HepG2 (cell line): Measurements from ENCODE around the gene SAC3D1. TPM values are rescaled to one million over a fixed set of nuclear protein-coding genes. Genes with fewer than 3 reads are reported as not detected.
A peak's percentile ranks its signal among the peaks of the same experiment; 100 is the strongest.

Experiments
- ATAC-seq: fragments of 200-7000 bp; cut with Tn5 transposase; 3 replicates; pipeline ENCODE4 v1.9.1; 2020; ENCODE audit warnings: mild to moderate bottlenecking, moderate library complexity
- BruUV-seq: library from RNA; stranded (reverse); fragments of 400-500 nt; replicated peaks from 2 replicates; lab custom pipeline; 2021; lab: Mats Ljungman, UMichigan
- CTCF ChIA-PET: fragments of 300-600 bp; formaldehyde crosslinking; extraction: SDS; loops from one replicate; lab custom pipeline; 2021; ENCODE audit warnings: low total read pairs, inconsistent platforms, low intra/inter-chr PET ratio; lab: Yijun Ruan, JAX
- POLR2A ChIA-PET: fragments of 350-600 bp; sonication (Branson Sonifier 250); formaldehyde crosslinking; loops from one replicate; lab custom pipeline; 2020; ENCODE audit warnings: antibody characterized with exemption, inconsistent platforms; lab: Yijun Ruan, JAX
- DNase-seq: peaks from one replicate; pipeline ENCODE4 v3.0.0-alpha.2; 2015; ENCODE audit warnings: low spot score
- FAIRE-seq: peaks from 3 replicates; lab custom pipeline; 2011; peaks lifted over from hg19 to GRCh38; lab: Jason Lieb, UNC
- H2AFZ ChIP-seq: one replicate; pipeline ENCODE4 v1.6.1; 2011; ENCODE audit warnings: low read length, inconsistent platforms
- H3K27ac ChIP-seq: fragments of 300-600 bp; 3 replicates; pipeline ENCODE4 v1.8.0; 2011; ENCODE audit warnings: mixed run types, mild to moderate bottlenecking, mixed read lengths, low read length, inconsistent platforms; ENCODE audit not compliant: insufficient read depth; ENCODE audit errors: extremely low read length
- H3K27me3 ChIP-seq, 2 experiments: fragments of 200-600 bp in 1 of 2; 2 replicates in 1 of 2; 3 replicates in 1 of 2; pipeline versions ENCODE4 v1.6.0 to v1.8.0; 2011; ENCODE audit warnings: low read length in 2 of 2, mild to moderate bottlenecking in 2 of 2, moderate library complexity in 2 of 2, inconsistent platforms in 1 of 2; ENCODE audit not compliant: insufficient read depth in 2 of 2, control insufficient read depth in 1 of 2
- H3K36me3 ChIP-seq, 2 experiments: fragments of 200-600 bp in 1 of 2; replicated peaks in 1 of 2; 2 replicates in 1 of 2; 3 replicates in 1 of 2; pipeline versions ENCODE4 v1.5.1 to v1.8.0; 2011; ENCODE audit warnings: low read length in 2 of 2, inconsistent platforms in 1 of 2; ENCODE audit not compliant: insufficient read depth in 2 of 2, control insufficient read depth in 1 of 2
- H3K4me1 ChIP-seq: 2 replicates; pipeline ENCODE4 v1.5.1; 2012; ENCODE audit warnings: low read length, inconsistent platforms; ENCODE audit not compliant: insufficient read depth
- H3K4me2 ChIP-seq: 2 replicates; pipeline ENCODE4 v1.6.0; 2011; ENCODE audit warnings: low read depth, low read length, inconsistent platforms
- H3K4me3 ChIP-seq, 3 experiments: fragments of 200-600 bp in 1 of 3; sonication (generic), shearing (Covaris generic) in 1 of 3; replicated peaks in 1 of 3; 2 replicates each; pipeline ENCODE4 v1.5.1; 2011 to 2016; ENCODE audit warnings: low read length in 3 of 3, inconsistent platforms in 2 of 3, low read depth in 2 of 3, mild to moderate bottlenecking in 2 of 3, control low read depth in 1 of 3, mixed read lengths in 1 of 3; ENCODE audit not compliant: insufficient read depth in 1 of 3
- H3K79me2 ChIP-seq: one replicate; pipeline ENCODE4 v1.6.1; 2011; ENCODE audit warnings: low read length, inconsistent platforms; ENCODE audit not compliant: insufficient read depth
- H3K9ac ChIP-seq: 2 replicates; pipeline ENCODE4 v1.6.0; 2011; ENCODE audit warnings: mild to moderate bottlenecking, low read depth, low read length, inconsistent platforms; ENCODE audit not compliant: insufficient read depth
- H3K9me3 ChIP-seq: 2 replicates; pipeline ENCODE4 v1.5.1; 2012; ENCODE audit warnings: mild to moderate bottlenecking, low read length
- H4K20me1 ChIP-seq: 2 replicates; pipeline ENCODE4 v1.6.0; 2011; ENCODE audit warnings: inconsistent platforms, mild to moderate bottlenecking, low read length, moderate library complexity; ENCODE audit not compliant: insufficient read depth
- AGO2 ChIP-seq: fragments of 200-400 bp; formaldehyde crosslinking; optimal IDR thresholded peaks from 2 replicates; pipeline ENCODE3; 2017; ENCODE audit warnings: mild to moderate bottlenecking, low read depth, low read length, moderate library complexity
- ARID3A ChIP-seq: IDR thresholded peaks from 2 replicates; pipeline ENCODE4 v1.6.1; 2012; ENCODE audit warnings: low read depth, low read length, improper control_type of control experiment
- CERS6 ChIP-seq: sonication (generic); formaldehyde crosslinking; IDR thresholded peaks from 2 replicates; pipeline ENCODE4 v1.5.0; 2020; ENCODE audit warnings: missing genetic modification reagents
- CHCHD3 ChIP-seq: sonication (generic); formaldehyde crosslinking; IDR thresholded peaks from 2 replicates; pipeline ENCODE4 v1.8.0; 2022; ENCODE audit warnings: mild to moderate bottlenecking, missing genetic modification reagents, moderate library complexity
- CREB1 ChIP-seq, 2 experiments: fragments of 450-650 bp in 1 of 2; IDR thresholded peaks; 2 replicates each; pipeline ENCODE4 v1.6.1; 2016 to 2017; ENCODE audit warnings: control low read depth in 1 of 2, mild to moderate bottlenecking in 1 of 2, missing compliant biosample characterization in 1 of 2, missing genetic modification characterization in 1 of 2
- NR2C2 ChIP-seq: sonication (generic); formaldehyde crosslinking; IDR thresholded peaks from 2 replicates; pipeline ENCODE4 v1.4.0; 2020; ENCODE audit warnings: missing genetic modification reagents, mild to moderate bottlenecking, moderate library complexity, borderline replicate concordance
- NR2F6 ChIP-seq, 2 experiments: IDR thresholded peaks; 2 replicates each; pipeline ENCODE4 v1.6.1; 2016; ENCODE audit warnings: antibody characterized with exemption in 1 of 2, mild to moderate bottlenecking in 1 of 2
- RFXANK ChIP-seq: IDR thresholded peaks from 2 replicates; pipeline ENCODE4 v1.6.1; 2016
- SALL2 ChIP-seq: sonication (generic); formaldehyde crosslinking; IDR thresholded peaks from 2 replicates; pipeline ENCODE4 v1.8.1; 2023; ENCODE audit warnings: mild to moderate bottlenecking, missing genetic modification reagents, inconsistent platforms
- SNRNP70 ChIP-seq: fragments of 200-400 bp; formaldehyde crosslinking; IDR thresholded peaks from 2 replicates; pipeline ENCODE4 v1.6.1; 2017; ENCODE audit warnings: mild to moderate bottlenecking, low read depth, low read length, moderate library complexity
- ZBTB42 ChIP-seq: sonication (generic); formaldehyde crosslinking; IDR thresholded peaks from 2 replicates; pipeline ENCODE4 v1.5.0; 2020; ENCODE audit warnings: mild to moderate bottlenecking, missing genetic modification reagents
- ZIK1 ChIP-seq: sonication (generic); formaldehyde crosslinking; IDR thresholded peaks from 2 replicates; pipeline ENCODE4 v1.5.0; 2020; ENCODE audit warnings: mild to moderate bottlenecking, low read depth, missing genetic modification reagents, borderline replicate concordance
- ZNF121 ChIP-seq: sonication (generic); formaldehyde crosslinking; IDR thresholded peaks from 2 replicates; pipeline ENCODE4 v1.5.0; 2020; ENCODE audit warnings: mild to moderate bottlenecking, missing genetic modification reagents
- ZNF333 ChIP-seq: sonication (generic); formaldehyde crosslinking; IDR thresholded peaks from 2 replicates; pipeline ENCODE4 v1.4.0; 2020; ENCODE audit warnings: mild to moderate bottlenecking, missing genetic modification reagents, borderline replicate concordance
- WGBS: methylation state at CpG from one replicate; pipeline ENCODE4 v1.1.6; 2017; ENCODE audit warnings: low lambda C conversion rate; 5-methylcytosine and 5-hydroxymethylcytosine counted together
- in situ Hi-C: cut with HindIII; loops from 2 replicates; pipeline ENCODE4 v1.10.0; 2017; ENCODE audit warnings: low pct_unique_long_range_greater_than_20kb; ENCODE audit not compliant: extremely low pct_ligation_motif_present
- intact Hi-C: fragments of 100-400 bp; cut with micrococcal nuclease; formaldehyde crosslinking; loops from one replicate; pipeline ENCODE4 v1.10.0; 2022; ENCODE audit not compliant: unreplicated experiment
- polyA plus RNA-seq, 8 experiments: library from polyadenylated mRNA; depleted of rRNA in 3 of 8; stranded (reverse) in 7 of 8; unstranded in 1 of 8; fragments of >200 nt; fragmentation: Illumina TruSeq in 4 of 8; extraction: Trizol in 4 of 8; gene quantifications; 2 replicates each; pipeline versions ENCODE4 v1.2.1 to v1.2.3, GENCODE V29; 2011 to 2016; ENCODE audit warnings: low read depth in 4 of 8, missing spikeins in 1 of 8, mixed read lengths in 1 of 8; ENCODE audit not compliant: insufficient read depth in 1 of 8
- total RNA-seq, 5 experiments: library from RNA; depleted of rRNA; stranded (reverse); fragments of >200 nt; fragmentation: Illumina TruSeq; extraction: Trizol; gene quantifications; 2 replicates each; pipeline ENCODE4 v1.2.3, GENCODE V29; 2016; ENCODE audit warnings: low read depth in 1 of 5
- TF ChIP-seq, protein P1 (sequence below): fragments of 450-650 bp; IDR thresholded peaks from 2 replicates; pipeline ENCODE4 v1.6.1; 2017
- TF ChIP-seq, protein P2 (sequence below), 2 experiments: sonication (generic) in 1 of 2; formaldehyde crosslinking in 1 of 2; IDR thresholded peaks; 2 replicates each; pipeline versions ENCODE4 v1.5.1 to v1.6.1; 2011 to 2020; ENCODE audit warnings: borderline replicate concordance in 1 of 2, low read depth in 1 of 2, low read length in 1 of 2, mild to moderate bottlenecking in 1 of 2, missing genetic modification reagents in 1 of 2, moderate library complexity in 1 of 2

SAC3D1 gene
- total and polyA plus RNA-seq, 2 of the 13 experiments (the other 11 are each of a cell fraction or from before 2014, with no cell fraction given) = 7.4 to 36.3 TPM

DNA sequence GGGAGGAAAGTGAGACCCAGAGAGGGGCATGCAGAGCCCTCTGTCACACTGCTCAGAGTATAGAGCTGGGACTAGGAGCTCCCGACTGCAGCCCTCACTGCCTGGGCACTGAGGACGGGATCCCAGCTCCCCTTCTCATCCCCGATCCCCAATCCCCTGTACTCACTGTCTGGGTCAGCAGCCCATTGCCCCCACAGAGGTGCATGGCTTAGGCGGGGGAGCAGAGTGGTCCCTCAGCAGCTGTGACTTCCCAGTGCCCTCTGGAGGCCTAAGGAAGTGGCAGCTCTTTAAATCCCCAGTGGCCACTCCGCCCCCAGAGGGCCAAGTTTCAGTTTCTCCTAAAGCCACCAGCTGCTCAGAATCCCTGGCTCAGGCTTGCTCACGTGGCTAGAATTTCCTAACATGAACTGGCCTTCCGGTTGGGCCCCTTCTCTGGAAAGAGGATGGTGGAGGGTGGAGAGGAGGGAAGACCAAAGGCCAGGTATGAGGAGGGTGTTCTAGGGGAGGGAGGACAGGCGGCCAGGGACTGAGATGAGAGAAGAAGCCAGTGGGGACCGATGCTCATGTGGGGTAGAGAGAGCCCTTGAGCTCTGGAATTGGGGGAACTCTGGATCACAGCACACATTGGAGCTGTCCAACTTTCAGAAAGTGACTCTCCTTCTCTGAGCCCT, 44.2 kb upstream of the SAC3D1 start, which contains the start of gene BATF2:
Gene BATF2 (minus strand): TSS at position 262 of the 671 bp plus-strand sequence. CDS start 57 bp downstream, at position 205.
- DNase-seq = peak; percentile 94
- Histone ChIP-seq H3K79me2 (no peaks in the 10 kb centered on the region), H3K27me3 (no peaks in the 10 kb centered on the region; a peak in 1 of 5 replicates), H3K4me3 (peak within 1 kb of the TSS; percentile 53 to 81 (median 60)), H3K9ac (peak within 1 kb of the TSS; percentile 71), H3K4me2 (peak within 1 kb of the TSS; percentile 95), H3K9me3 (no peaks in the 10 kb centered on the region), H3K27ac (peak within 1 kb of the TSS; percentile 56), H3K36me3 (no peaks in the 10 kb centered on the region; a peak in 1 of 5 replicates), H4K20me1 (no peaks in the 10 kb centered on the region), H3K4me1 (peaks cover 58% of the 10 kb centered on the region), H2AFZ (peak within 1 kb of the TSS; percentile 80)
- 0% methylated on average over 8 of the region's 9 CpGs for WGBS
- POLR2A ChIA-PET = interaction anchor here (0.6 to 4.0 kb wide), 19 partner anchors 9 to 421 kb away, joined by 3 to 42 read pairs (median 4); partner anchors contain the start of genes ARL2, FAU, GPHA2 and MRPL49
- FAIRE-seq = peak; percentile 93
- intact Hi-C loops = loop anchor here (2.0 to 5.0 kb wide), 4 partner anchors 62 to 150 kb away; partner anchors contain the start of genes ATG2A, GPHA2 and PPP2R5B
- peak; percentile 85 for ATAC-seq
- in situ Hi-C loops = no loop called here
- CTCF ChIA-PET = interaction anchor here (1.0 kb wide), 1 partner anchor 17 kb away, joined by 3 read pairs; the partner anchor contains the start of gene ARL2
- no TSS peak for BruUV-seq
- TF ChIP-seq NR2C2 (CRISPR knock-in tag) = peak; percentile 83
- TF ChIP-seq ZNF121 (CRISPR knock-in tag) = peak; percentile 46; the same call in 1 of the 2 replicates
- TF ChIP-seq CREB1 (IDR thresholded peaks at IDR 0.05) = no peak
- peak; percentile 51; the same call in 1 of the 2 replicates for TF ChIP-seq CREB1 (CRISPR knock-in tag; IDR thresholded peaks at IDR 0.05)
- TF ChIP-seq RFXANK = no peak
- TF ChIP-seq, protein P1, sequence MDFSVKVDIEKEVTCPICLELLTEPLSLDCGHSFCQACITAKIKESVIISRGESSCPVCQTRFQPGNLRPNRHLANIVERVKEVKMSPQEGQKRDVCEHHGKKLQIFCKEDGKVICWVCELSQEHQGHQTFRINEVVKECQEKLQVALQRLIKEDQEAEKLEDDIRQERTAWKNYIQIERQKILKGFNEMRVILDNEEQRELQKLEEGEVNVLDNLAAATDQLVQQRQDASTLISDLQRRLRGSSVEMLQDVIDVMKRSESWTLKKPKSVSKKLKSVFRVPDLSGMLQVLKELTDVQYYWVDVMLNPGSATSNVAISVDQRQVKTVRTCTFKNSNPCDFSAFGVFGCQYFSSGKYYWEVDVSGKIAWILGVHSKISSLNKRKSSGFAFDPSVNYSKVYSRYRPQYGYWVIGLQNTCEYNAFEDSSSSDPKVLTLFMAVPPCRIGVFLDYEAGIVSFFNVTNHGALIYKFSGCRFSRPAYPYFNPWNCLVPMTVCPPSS = no peak
- peak; percentile 59; the same call in 1 of the 2 replicates for TF ChIP-seq SALL2 (CRISPR knock-in tag)
- TF ChIP-seq CHCHD3 (CRISPR knock-in tag) = no peak
- TF ChIP-seq, protein P2, sequence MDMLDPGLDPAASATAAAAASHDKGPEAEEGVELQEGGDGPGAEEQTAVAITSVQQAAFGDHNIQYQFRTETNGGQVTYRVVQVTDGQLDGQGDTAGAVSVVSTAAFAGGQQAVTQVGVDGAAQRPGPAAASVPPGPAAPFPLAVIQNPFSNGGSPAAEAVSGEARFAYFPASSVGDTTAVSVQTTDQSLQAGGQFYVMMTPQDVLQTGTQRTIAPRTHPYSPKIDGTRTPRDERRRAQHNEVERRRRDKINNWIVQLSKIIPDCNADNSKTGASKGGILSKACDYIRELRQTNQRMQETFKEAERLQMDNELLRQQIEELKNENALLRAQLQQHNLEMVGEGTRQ (IDR thresholded peaks at IDR 0.05; ENCODE audit: low read depth, low read length) = peak; percentile 78
- TF ChIP-seq, protein P2 (CRISPR knock-in tag; IDR thresholded peaks at IDR 0.05; ENCODE audit: borderline replicate concordance) = peak; percentile 97
- no peak; the same call in 1 of the 2 replicates for TF ChIP-seq ZIK1 (CRISPR knock-in tag)
- no peak for TF ChIP-seq ARID3A
- no peak for TF ChIP-seq AGO2
- TF ChIP-seq CERS6 (CRISPR knock-in tag) = no peak
- peak; percentile 48; the same call in 1 of the 2 replicates for TF ChIP-seq NR2F6 (IDR thresholded peaks at IDR 0.05)
- TF ChIP-seq NR2F6 (CRISPR knock-in tag; IDR thresholded peaks at IDR 0.05) = peak; percentile 56; the same call in 1 of the 2 replicates
- no peak for TF ChIP-seq SNRNP70
- no peak for TF ChIP-seq ZBTB42
- TF ChIP-seq ZNF333 = no peak
